ENCODE results near the gene NHLH2. TPM values are rescaled to one million over a fixed set of nuclear protein-coding genes. Genes with fewer than 3 reads are reported as not detected.

Gene NHLH2
- polyA plus RNA-seq, 10 donors: 0.04 to 0.15 (median 0.11) TPM; not detected in 6

DNA sequence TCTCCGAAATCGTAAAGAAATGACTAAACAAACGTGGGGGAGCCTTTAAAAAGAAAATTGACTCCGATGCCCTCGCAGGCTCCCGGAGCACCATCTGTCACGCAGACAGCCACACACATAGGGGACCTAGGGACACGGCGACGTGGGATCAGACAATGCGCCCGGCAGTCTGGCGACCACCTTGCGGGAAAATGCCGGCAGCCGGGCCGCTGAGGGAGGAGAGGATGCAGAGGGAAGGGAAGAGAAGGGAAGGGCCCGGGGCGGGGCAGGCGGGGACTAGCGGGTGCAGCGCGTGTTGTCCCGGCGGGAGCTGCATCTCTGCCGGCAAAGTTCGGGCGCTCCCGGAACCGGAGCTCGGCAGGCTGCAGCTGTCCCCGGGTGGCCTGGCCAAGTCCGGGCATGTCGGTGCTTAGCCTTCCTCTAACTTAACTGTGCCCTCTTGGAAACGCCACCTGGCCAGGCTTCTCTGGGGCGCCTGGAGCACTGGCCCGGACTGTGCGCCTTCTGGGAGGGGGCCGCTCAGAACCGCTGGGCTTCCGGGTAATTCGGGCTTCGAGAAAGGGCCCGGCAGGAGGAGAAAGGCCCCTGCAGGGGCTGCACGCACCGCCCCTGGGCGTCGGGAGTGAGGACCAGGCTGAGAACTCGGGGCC, 1.8 kb downstream of the NHLH2 start:
- DNase-seq: peak in 2 of 3 donors; percentile 8 to 57

DNA sequence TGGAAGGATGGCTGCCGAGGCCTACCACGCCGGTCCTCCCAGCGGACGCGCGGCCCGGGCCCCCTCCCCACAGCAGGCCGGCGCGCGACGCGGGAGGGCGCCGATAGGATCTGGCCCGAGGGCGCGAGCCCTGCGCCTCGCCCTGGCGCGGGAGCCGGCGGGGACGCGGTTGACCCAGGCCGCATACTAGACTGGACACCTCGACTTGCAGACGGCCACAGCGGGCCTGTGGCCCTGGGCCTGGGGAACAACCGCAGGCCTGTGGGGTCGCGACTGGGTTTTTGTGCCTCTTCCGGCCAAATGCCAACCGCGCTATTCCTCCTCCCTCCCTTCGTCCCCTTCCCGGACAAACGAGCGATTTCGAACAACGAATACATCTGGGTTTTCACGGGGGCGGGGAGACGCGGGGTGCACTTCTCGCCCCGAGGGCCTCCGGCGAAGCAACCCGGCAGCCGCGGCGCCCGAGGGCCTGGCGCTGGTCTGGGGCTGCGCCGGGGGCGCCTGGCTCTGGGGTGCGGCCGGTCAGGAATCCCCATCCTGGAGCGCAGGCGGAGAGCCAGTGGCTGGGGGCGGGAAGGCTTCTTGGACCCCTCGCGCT, 2.4 kb downstream of the NHLH2 start:
- peak in 2 of 3 donors; percentile 13 to 38 for DNase-seq

DNA sequence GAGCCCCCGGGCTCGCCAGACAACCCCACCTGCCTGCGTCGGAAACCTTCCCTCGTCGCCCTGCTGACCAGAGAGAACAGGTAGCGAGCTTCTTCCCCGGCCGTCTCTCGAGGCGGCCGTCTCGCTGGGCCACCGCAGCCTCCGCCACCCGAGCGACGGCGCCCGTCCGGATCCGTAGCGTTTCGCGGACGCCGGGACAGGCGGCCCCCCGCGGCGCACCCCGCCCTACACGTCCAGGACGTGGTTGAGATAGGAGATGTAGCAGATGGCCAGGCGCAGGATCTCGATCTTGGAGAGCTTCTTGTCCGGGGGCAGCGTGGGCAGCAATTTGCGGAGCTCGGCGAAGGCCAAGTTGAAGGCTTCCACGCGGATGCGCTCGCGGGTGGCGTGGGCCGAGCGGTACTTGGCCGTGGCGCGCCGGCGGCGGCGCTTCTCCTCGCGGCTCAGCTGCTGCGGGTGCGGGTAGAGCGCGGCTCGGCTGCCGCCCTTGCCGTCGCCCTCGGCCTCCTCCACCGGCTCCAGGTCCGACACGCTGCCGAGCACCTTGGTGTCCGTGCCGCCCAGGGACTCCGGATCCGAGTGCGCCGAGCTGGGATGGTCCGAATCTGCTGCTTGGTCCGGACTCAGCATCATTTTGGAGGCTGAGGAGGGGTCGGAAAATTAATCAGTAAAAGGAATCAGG, 3.0 kb downstream of the NHLH2 start:
- peak in 2 of 3 donors; percentile 5 to 37 for DNase-seq

DNA sequence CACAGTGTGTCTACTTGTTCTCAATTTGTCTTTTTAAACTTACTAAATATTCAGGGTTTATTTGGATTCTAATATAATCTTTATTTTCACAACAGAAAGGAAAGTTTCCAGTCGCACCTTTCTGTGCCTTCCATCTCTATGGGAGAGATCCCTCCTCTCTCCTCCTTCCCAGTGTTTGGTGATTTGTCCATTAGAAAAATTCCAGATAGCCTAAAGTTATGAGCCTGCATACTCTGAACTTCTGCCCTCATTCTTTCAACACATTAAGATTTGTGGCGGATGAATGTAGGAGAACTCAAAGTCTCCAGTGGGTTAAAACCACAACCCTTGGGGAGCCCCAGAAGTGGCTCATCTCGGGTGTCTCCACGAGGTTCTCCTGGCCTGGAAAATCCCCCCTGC, 3.6 kb downstream of the NHLH2 start:
- DNase-seq: no peak

- DNase-seq: no peak
These were observed 7.1 kb downstream of the NHLH2 start for GRCh38 chr1:115833856-115834255.

GRCh38 chr1:115832651-115833050, 8.3 kb downstream of the NHLH2 start:
- no peak for DNase-seq

DNA sequence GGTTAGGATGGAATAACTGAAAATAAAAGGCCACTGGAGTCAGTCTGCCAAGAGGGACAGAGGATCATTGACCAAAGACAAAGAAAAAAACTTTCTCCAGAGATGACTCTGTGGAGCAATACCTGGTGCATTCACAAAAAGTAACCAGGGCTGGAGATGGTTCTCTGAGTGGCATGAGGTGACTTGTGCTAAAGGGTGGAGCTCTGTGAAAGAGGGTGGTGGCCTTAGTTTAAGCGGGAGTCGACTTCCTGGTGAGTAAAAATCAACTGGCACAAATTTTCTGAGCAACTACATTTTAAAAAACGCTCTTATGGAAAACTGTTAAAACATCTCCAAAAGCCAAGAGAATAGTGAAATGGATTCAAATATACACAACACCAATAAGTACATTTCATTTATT, 10.0 kb downstream of the NHLH2 start:
- no peak for DNase-seq

DNA sequence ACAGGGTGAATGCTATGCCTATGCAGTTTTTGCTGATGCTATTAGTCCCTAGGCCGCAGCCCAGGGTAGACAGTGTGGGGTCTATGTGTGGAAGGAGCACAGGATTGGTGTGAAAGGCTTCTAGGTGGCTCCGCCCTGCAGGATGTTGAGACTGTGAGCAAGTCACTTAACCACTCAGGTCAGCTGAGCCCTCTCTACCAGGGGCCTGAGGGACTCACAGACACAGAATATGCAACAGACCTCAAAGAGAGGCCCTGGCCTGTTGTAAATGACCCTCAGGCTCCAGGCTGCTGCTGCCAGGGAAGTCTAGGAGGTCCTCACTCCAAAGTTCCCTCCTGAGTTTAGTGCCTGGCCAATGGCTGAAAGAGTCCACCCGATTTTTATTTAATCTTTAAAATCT, 11.0 kb downstream of the NHLH2 start:
- no peak for DNase-seq

GRCh38 chr1:115829023-115829674, 11.8 kb downstream of the NHLH2 start:
- peak; percentile 10 to 81 (median 19) for DNase-seq

- DNase-seq: peak in 2 of 3 donors; percentile 15 to 71
These were observed 12.6 kb downstream of the NHLH2 start for GRCh38 chr1:115828101-115829022.

GRCh38 chr1:115827452-115828044, 13.4 kb downstream of the NHLH2 start:
- no peak for DNase-seq

DNA sequence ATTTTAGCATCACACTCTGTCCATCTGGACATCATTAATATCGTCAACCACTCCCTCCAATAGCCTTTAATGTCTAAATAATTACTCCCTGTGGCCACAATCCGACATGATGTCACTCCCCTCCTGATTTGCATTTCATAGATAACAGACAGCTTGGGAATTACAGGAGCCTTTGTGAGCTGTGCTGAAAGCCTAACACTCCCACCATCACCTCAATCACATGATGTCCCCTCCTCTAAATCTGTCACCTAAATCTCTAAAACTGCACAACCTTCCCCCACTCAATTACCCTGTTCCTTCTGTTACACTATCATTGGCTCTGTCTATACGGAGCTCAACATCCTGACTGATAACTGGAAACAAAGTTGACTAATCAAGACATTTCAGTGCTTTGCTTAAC, 14.3 kb downstream of the NHLH2 start:
- no peak for DNase-seq

- no peak for DNase-seq
These were observed 18.8 kb downstream of the NHLH2 start for GRCh38 chr1:115822117-115822516.

GRCh38 chr1:115815694-115816093, 25.2 kb downstream of the NHLH2 start:
- no peak for DNase-seq

- no peak for DNase-seq
These were observed 26.1 kb downstream of the NHLH2 start for GRCh38 chr1:115814685-115815398.

DNA sequence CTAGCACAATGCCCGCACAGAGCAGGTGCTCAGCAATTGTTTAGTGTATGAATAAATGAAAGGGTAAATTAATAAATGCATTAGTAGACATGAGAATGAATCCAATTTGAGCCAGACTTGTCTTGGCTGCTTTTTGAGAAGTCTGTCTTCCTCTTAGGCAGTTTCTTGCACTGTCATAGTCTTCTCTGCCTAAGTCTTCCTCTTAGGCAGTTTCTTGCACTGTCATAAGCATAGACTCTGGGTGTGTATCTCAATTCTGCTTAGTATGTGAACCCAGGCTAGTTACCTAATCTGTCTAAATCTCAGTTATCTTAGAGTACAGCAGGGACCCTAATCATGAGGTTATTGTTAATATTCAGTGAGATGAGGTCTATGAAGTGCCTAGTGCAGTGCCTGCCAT, 27.2 kb downstream of the NHLH2 start:
- no peak for DNase-seq

- no peak for DNase-seq
These were observed 29.6 kb downstream of the NHLH2 start for GRCh38 chr1:115811140-115811828.

- DNase-seq: no peak
These were observed 30.3 kb downstream of the NHLH2 start for GRCh38 chr1:115810609-115811008.

- DNase-seq: no peak
These were observed 31.1 kb downstream of the NHLH2 start for GRCh38 chr1:115809847-115810246.

DNA sequence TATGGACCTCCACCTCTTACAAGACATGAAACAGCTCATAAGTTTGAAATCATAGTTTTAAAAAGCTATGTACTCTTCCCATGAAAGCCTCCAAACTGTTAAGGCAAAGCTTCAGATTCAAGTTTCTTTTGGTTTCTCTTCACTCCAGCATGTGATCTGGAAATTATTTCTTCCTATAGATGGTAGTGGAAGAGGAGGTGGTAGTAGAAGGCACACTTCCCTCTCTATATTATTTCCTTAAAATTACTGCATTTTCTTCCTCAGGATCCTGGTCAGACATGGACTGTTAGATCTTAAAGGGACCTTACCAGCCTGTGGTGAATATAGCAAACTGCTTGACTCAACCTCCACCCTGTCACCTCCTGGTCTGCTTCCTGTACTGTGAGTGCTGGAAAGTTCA, 31.9 kb downstream of the NHLH2 start:
- DNase-seq: no peak

Data from muscle of back (tissue), 11 donors.